ENCODE results near the gene HCLS1. TPM values are rescaled to one million over a fixed set of nuclear protein-coding genes. Genes with fewer than 3 reads are reported as not detected.
A peak's percentile ranks its signal among the peaks of the same experiment; 100 is the strongest.
"Not testable (repeated sequence)": the region's sequence is repeated elsewhere in the genome, so short reads cannot be mapped to it uniquely, and the experiment has no call there.

Gene HCLS1
- total RNA-seq, 1 donor from 2014 or later: 8.7 TPM

- peaks cover 15% of the 10 kb centered on the region for H3K4me1 ChIP-seq
- no peak for TF ChIP-seq CTCF (IDR thresholded peaks at IDR 0.05; ENCODE audit: borderline replicate concordance)
- H3K27ac ChIP-seq (replicated peaks): no peak overlapping the region
Measured at GRCh38 chr3:121619691-121620090, 41.0 kb downstream of the HCLS1 start.

DNA sequence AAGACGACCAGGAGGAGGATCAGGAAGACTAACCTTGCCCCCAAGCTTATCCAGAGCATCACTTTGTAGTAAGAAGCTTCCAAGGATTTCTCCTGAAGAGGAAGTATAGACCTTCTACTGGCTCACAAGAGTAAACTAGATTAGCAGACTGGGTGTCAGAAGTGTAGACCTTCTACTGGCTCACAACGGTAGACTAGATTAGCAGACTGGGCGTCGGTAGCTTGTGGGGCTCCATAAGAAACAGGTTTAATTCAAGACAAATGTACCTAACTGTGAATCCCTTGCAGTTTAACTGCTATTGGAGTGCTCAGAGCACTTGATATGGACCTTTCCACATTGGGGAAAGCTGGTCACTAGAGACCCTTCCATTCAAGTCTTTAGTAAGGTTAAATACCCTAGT is 54.6 kb downstream of the HCLS1 start:
- Histone ChIP-seq H3K27ac (replicated peaks) (peak overlapping the region; percentile 12), H3K36me3 (peaks cover 17% of the 10 kb centered on the region), H3K27me3 (ENCODE audit: low read depth) (no peaks in the 10 kb centered on the region), H3K4me3 (no peak overlapping the region), H3K4me1 (peaks cover 91% of the 10 kb centered on the region), H3K9me3 (replicated peaks) (no peaks in the 10 kb centered on the region)
- no peak for TF ChIP-seq CTCF (IDR thresholded peaks at IDR 0.05; ENCODE audit: borderline replicate concordance)
- intact Hi-C loops (cut with micrococcal nuclease): no loop called here
- no peak for DNase-seq

More at GRCh38 chr3:121619691-121620090, 41.0 kb downstream of the HCLS1 start:
- DNase-seq: no peak
- peaks cover 22% of the 10 kb centered on the region for H3K36me3 ChIP-seq
- H3K27me3 ChIP-seq (ENCODE audit: low read depth): no peaks in the 10 kb centered on the region
- H3K9me3 ChIP-seq (replicated peaks): no peaks in the 10 kb centered on the region
- H3K4me3 ChIP-seq: no peak overlapping the region
- intact Hi-C loops (cut with micrococcal nuclease): no loop called here

DNA sequence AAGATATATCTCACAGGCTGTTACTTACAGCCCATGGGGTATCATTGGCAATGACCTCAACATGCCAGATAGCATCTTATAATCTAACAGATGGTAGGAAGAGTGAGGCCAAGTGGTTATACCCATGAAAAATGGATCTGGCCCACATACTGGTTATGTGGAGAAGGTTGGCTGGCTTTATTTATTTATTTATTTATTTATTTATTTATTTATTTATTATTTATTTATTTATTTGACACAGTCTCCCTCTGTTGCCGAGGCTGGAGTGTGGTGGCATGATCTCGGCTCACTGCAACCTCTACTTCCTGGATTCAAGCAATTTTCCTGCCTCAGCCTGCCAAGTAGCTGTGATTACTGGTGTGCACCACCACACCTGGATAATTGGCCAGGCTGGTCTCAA is 55.9 kb downstream of the HCLS1 start:
- Histone ChIP-seq H3K27ac (replicated peaks) (peak overlapping the region; percentile 12), H3K36me3 (peaks cover 14% of the 10 kb centered on the region), H3K4me3 (no peak overlapping the region), H3K4me1 (peaks cover 96% of the 10 kb centered on the region), H3K9me3 (replicated peaks) (no peaks in the 10 kb centered on the region), H3K27me3 (ENCODE audit: low read depth) (no peaks in the 10 kb centered on the region)
- no peak for DNase-seq
- TF ChIP-seq CTCF (IDR thresholded peaks at IDR 0.05; ENCODE audit: borderline replicate concordance): no peak
- intact Hi-C loops (cut with micrococcal nuclease): no loop called here

- TF ChIP-seq CTCF (IDR thresholded peaks at IDR 0.05; ENCODE audit: borderline replicate concordance): no peak
- Histone ChIP-seq H3K27ac (replicated peaks) (peak overlapping the region; percentile 92), H3K4me3 (peak overlapping the region; percentile 52), H3K9me3 (replicated peaks) (no peaks in the 10 kb centered on the region), H3K36me3 (peaks cover 9% of the 10 kb centered on the region), H3K27me3 (ENCODE audit: low read depth) (no peaks in the 10 kb centered on the region), H3K4me1 (peaks cover 88% of the 10 kb centered on the region)
- no peak for DNase-seq
- intact Hi-C loops (cut with micrococcal nuclease): no loop called here
Measured at GRCh38 chr3:121601212-121601812, 59.4 kb downstream of the HCLS1 start.

GRCh38 chr3:121599900-121600299 is 60.8 kb downstream of the HCLS1 start:
- H3K36me3 ChIP-seq; intact Hi-C loops (cut with micrococcal nuclease); H3K27me3 ChIP-seq (ENCODE audit: low read depth); DNase-seq; H3K4me3 ChIP-seq; H3K9me3 ChIP-seq (replicated peaks): not testable (repeated sequence)
- Histone ChIP-seq H3K4me1 (peaks cover 74% of the 10 kb centered on the region), H3K27ac (replicated peaks) (peak overlapping the region; percentile 92)

DNA sequence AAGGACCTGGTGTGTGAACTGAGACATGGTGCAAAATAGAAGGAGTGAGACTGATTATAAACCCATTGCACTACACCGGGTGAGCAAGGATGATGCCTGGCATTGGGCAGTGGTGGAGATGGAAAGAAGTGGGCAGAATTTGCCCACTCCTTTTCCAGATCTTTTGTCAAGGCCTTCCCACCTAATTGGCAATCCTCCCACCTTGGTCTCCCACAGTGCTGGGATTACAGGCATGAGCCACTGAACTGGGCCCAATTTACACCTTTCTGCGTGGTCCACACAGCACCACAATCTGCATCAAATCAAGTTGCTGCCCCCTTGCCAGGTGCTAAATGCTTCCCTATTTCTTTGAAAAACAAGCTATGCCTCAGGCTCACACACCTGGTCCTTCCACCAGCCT is 62.1 kb downstream of the HCLS1 start:
- intact Hi-C loops (cut with micrococcal nuclease): no loop called here
- peak overlapping the region; percentile 1 for H3K4me3 ChIP-seq
- no peak for TF ChIP-seq CTCF (IDR thresholded peaks at IDR 0.05; ENCODE audit: borderline replicate concordance)

More for the DNA sequence above, 62.1 kb downstream of the HCLS1 start:
- no peak for DNase-seq
- no peaks in the 10 kb centered on the region for H3K9me3 ChIP-seq (replicated peaks)
- H3K4me1 ChIP-seq: peaks cover 61% of the 10 kb centered on the region
- H3K27ac ChIP-seq (replicated peaks): peak overlapping the region; percentile 92
- no peaks in the 10 kb centered on the region for H3K27me3 ChIP-seq (ENCODE audit: low read depth)
- no peaks in the 10 kb centered on the region for H3K36me3 ChIP-seq

All from left ventricle myocardium inferior (tissue), 1 donor.